ENCODE measurements around the gene RBP4.

GRCh38 chr10:93554760-93555432, 46.1 kb downstream of the RBP4 start:
- peak; percentile 77 to 83 (median 82) for TF ChIP-seq CTCF (IDR thresholded peaks at IDR 0.05 in 2 of 3, conservative IDR thresholded peaks at IDR 0.05 in 1 of 3; ENCODE audit: control insufficient read depth in 2 of 3, extremely low read depth in 1 of 3, insufficient read depth in 1 of 3, low read depth in 3 of 3, low read length in 3 of 3)
- TF ChIP-seq POLR2AphosphoS2 (IDR thresholded peaks at IDR 0.05; ENCODE audit: low read depth, low read length), result no peak
- TF ChIP-seq EZH2 (IDR thresholded peaks at IDR 0.05; ENCODE audit: borderline replicate concordance, control insufficient read depth, low read depth, low read length), result no peak
- TF ChIP-seq MEF2A (IDR thresholded peaks at IDR 0.05; ENCODE audit: insufficient read depth, low read depth, low read length), result no peak
- TF ChIP-seq ZSCAN29 (IDR thresholded peaks at IDR 0.05), result no peak
- TF ChIP-seq ZNF24 (IDR thresholded peaks at IDR 0.05), result no peak
